22Rv1 (cell line): Measurements from ENCODE around the gene ZDHHC1.
"Not testable (repeated sequence)": the region's sequence is repeated elsewhere in the genome, so short reads cannot be mapped to it uniquely, and the experiment has no call there.

Experiments used
- H3K27ac ChIP-seq: fragments of 450-650 bp; 2 replicates; pipeline ENCODE4 v1.5.1; 2017
- CTCF ChIP-seq: fragments of 450-650 bp; IDR thresholded peaks from 2 replicates; pipeline ENCODE4 v1.5.1; 2017; ENCODE audit warnings: mild to moderate bottlenecking
- ZFX ChIP-seq: fragments of 450-650 bp; IDR thresholded peaks from 2 replicates; pipeline ENCODE4 v1.6.1; 2017; ENCODE audit warnings: antibody characterized with exemption, borderline replicate concordance

ZDHHC1 gene

GRCh38 chr16:67364600-67365235 lies 51.6 kb downstream of the ZDHHC1 start:
- no peak for TF ChIP-seq ZFX
- no peak for TF ChIP-seq CTCF

GRCh38 chr16:67361038-67361437 lies 55.2 kb downstream of the ZDHHC1 start:
- TF ChIP-seq ZFX, result no peak
- TF ChIP-seq CTCF, result no peak
- H3K27ac ChIP-seq, result no peak overlapping the region

More at GRCh38 chr16:67364600-67365235, 51.6 kb downstream of the ZDHHC1 start:
- H3K27ac ChIP-seq, result peak overlapping the region; percentile 71; the same call in 1 of the 2 replicates

GRCh38 chr16:67359540-67360269 lies 56.6 kb downstream of the ZDHHC1 start:
- H3K27ac ChIP-seq, result not testable (repeated sequence)

- H3K27ac ChIP-seq, result no peak overlapping the region
- TF ChIP-seq CTCF (no peak), ZFX (no peak)
Observed at GRCh38 chr16:67357561-67357960, 58.7 kb downstream of the ZDHHC1 start.

- H3K27ac ChIP-seq, result no peak overlapping the region
- TF ChIP-seq ZFX (no peak), CTCF (no peak)
Observed at GRCh38 chr16:67356396-67356795, 59.9 kb downstream of the ZDHHC1 start.

GRCh38 chr16:67352463-67352862 lies 63.8 kb downstream of the ZDHHC1 start:
- H3K27ac ChIP-seq, result not testable (repeated sequence)

- TF ChIP-seq CTCF (no peak), ZFX (no peak)
- H3K27ac ChIP-seq, result no peak overlapping the region
Observed at GRCh38 chr16:67350324-67350723, 66.0 kb downstream of the ZDHHC1 start.

- peak; percentile 74 for TF ChIP-seq CTCF
- no peak for TF ChIP-seq ZFX
Observed at GRCh38 chr16:67349172-67349571, 67.1 kb downstream of the ZDHHC1 start.

More at GRCh38 chr16:67349172-67349571, 67.1 kb downstream of the ZDHHC1 start:
- H3K27ac ChIP-seq, result no peak overlapping the region
